ENCODE measurements around the gene GAK. TPM values are rescaled to one million over a fixed set of nuclear protein-coding genes. Genes with fewer than 3 reads are reported as not detected.

Gene GAK
- total RNA-seq, 1 experiment from 2014 or later, result 86.6 TPM

DNA sequence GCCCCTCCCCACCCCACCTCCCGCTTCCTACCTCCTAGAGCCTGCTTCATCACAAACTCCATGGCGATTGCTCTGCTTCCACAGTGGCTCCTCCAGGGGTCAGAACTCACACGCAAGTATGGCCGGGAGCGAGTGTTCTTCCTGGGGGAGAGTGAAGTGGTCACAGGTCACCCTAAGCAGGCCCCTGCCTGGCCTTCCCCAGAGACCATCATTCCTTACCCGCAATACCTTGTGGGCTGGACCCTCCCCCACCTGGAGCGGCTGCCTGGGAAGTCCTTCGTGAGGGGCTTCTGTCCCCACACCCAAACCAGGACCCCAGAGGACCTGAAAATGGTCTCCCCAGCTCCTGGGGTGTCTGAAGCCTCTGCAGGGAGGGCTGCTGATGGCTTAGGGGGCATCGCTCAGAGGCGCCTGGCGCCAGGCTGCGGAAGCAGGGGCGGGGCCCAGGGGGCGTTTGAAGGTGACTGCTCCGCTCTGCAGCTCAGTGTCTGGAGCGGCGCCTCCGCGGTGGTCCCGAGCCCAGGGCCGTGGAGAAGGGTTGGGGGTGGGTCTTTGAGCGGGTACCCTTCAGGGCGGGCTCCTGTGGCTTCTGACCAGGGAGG lies 107.6 kb downstream of the GAK start:
- ATAC-seq (no peak), DNase-seq (ENCODE audit: low read depth, low spot score) (no peak)
- H3K27me3 ChIP-seq (ENCODE audit: control insufficient read depth, insufficient read depth, low read length), result no peaks in the 10 kb centered on the region
- H3K4me1 ChIP-seq (ENCODE audit: control insufficient read depth, insufficient read depth, low read length), result peaks cover 8% of the 10 kb centered on the region; the same call in 1 of the 2 replicates
- ChIA-PET CTCF (no interaction called here), POLR2A (no interaction called here)
- TF ChIP-seq, protein P1, sequence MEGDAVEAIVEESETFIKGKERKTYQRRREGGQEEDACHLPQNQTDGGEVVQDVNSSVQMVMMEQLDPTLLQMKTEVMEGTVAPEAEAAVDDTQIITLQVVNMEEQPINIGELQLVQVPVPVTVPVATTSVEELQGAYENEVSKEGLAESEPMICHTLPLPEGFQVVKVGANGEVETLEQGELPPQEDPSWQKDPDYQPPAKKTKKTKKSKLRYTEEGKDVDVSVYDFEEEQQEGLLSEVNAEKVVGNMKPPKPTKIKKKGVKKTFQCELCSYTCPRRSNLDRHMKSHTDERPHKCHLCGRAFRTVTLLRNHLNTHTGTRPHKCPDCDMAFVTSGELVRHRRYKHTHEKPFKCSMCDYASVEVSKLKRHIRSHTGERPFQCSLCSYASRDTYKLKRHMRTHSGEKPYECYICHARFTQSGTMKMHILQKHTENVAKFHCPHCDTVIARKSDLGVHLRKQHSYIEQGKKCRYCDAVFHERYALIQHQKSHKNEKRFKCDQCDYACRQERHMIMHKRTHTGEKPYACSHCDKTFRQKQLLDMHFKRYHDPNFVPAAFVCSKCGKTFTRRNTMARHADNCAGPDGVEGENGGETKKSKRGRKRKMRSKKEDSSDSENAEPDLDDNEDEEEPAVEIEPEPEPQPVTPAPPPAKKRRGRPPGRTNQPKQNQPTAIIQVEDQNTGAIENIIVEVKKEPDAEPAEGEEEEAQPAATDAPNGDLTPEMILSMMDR (IDR thresholded peaks at IDR 0.05), result no peak
- TF ChIP-seq POLR2AphosphoS5 (IDR thresholded peaks at IDR 0.05; ENCODE audit: low read depth, low read length) (no peak), SIN3A (IDR thresholded peaks at IDR 0.05; ENCODE audit: borderline replicate concordance, insufficient read depth, low read depth, low read length) (no peak)
- H3K9me3 ChIP-seq (ENCODE audit: control insufficient read depth, insufficient read depth, low read depth, low read length), result no peaks in the 10 kb centered on the region
- no peaks in the 10 kb centered on the region for H3K36me3 ChIP-seq (ENCODE audit: control insufficient read depth, insufficient read depth, low read length)
- H3K4me3 ChIP-seq (ENCODE audit: low read depth in 2 of 2, low read length in 2 of 2), result no peak overlapping the region
- H3K27ac ChIP-seq (ENCODE audit: low read length), result no peak overlapping the region
- in situ Hi-C loops (cut with HindIII; ENCODE audit: low pct_unique_long_range_greater_than_20kb, low sequenced_read_pairs) (no loop called here), intact Hi-C loops (cut with micrococcal nuclease; ENCODE audit: unreplicated experiment) (no loop called here)
- no TSS peak for BruUV-seq (replicated peaks)

DNA sequence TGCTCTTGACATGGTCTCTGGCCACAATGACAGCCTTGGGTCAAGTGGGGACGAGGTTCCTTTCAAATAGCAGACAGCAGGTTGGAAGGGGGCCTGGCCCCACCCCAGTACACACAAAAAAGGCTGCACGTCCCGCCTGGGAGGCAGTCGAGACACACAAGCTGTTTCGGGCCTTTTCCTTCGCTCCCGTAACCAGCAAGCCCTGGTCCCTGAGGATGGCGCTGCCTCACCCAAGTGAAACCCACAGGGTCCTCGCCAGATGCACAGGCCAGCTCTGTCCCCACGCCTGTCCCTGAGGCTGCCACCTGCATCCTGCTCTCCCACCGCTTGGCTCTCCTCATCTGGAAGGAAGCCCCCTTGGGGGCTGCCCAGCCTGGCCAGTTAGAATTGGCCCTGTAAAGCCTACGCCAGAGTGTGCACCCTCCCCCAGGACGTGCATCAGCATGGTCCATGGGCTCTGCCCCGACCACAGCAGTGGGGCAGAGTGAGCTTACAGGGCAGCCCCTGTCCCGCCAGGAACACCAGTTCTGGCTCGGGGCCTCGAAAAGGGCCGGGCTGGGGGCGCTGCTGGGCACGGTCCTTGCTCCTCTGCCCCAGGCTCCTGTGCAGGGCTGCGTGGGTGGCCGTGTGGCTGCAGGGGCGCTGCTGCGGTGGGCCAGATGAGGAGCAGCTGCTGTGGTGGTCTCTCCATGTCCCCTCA lies 108.2 kb downstream of the GAK start:
- ATAC-seq (no peak), DNase-seq (ENCODE audit: low read depth, low spot score) (no peak)
- POLR2A ChIA-PET, result no interaction called here
- no TSS peak for BruUV-seq (replicated peaks)
- intact Hi-C loops (cut with micrococcal nuclease; ENCODE audit: unreplicated experiment) (no loop called here), in situ Hi-C loops (cut with HindIII; ENCODE audit: low pct_unique_long_range_greater_than_20kb, low sequenced_read_pairs) (no loop called here)
- Histone ChIP-seq H3K4me3 (ENCODE audit: low read depth in 2 of 2, low read length in 2 of 2) (no peak overlapping the region), H3K9me3 (ENCODE audit: control insufficient read depth, insufficient read depth, low read depth, low read length) (no peaks in the 10 kb centered on the region), H3K27me3 (ENCODE audit: control insufficient read depth, insufficient read depth, low read length) (no peaks in the 10 kb centered on the region), H3K27ac (ENCODE audit: low read length) (no peak overlapping the region), H3K4me1 (ENCODE audit: control insufficient read depth, insufficient read depth, low read length) (peaks cover 8% of the 10 kb centered on the region; the same call in 1 of the 2 replicates), H3K36me3 (ENCODE audit: control insufficient read depth, insufficient read depth, low read length) (no peaks in the 10 kb centered on the region)
- CTCF ChIA-PET, result no interaction called here
- TF ChIP-seq, protein P1 (IDR thresholded peaks at IDR 0.05), result no peak
- TF ChIP-seq POLR2AphosphoS5 (IDR thresholded peaks at IDR 0.05; ENCODE audit: low read depth, low read length) (no peak), SIN3A (IDR thresholded peaks at IDR 0.05; ENCODE audit: borderline replicate concordance, insufficient read depth, low read depth, low read length) (no peak), TCF7L2 (IDR thresholded peaks at IDR 0.05; ENCODE audit: low read depth, low read length) (no peak)
- TF ChIP-seq, protein P2, sequence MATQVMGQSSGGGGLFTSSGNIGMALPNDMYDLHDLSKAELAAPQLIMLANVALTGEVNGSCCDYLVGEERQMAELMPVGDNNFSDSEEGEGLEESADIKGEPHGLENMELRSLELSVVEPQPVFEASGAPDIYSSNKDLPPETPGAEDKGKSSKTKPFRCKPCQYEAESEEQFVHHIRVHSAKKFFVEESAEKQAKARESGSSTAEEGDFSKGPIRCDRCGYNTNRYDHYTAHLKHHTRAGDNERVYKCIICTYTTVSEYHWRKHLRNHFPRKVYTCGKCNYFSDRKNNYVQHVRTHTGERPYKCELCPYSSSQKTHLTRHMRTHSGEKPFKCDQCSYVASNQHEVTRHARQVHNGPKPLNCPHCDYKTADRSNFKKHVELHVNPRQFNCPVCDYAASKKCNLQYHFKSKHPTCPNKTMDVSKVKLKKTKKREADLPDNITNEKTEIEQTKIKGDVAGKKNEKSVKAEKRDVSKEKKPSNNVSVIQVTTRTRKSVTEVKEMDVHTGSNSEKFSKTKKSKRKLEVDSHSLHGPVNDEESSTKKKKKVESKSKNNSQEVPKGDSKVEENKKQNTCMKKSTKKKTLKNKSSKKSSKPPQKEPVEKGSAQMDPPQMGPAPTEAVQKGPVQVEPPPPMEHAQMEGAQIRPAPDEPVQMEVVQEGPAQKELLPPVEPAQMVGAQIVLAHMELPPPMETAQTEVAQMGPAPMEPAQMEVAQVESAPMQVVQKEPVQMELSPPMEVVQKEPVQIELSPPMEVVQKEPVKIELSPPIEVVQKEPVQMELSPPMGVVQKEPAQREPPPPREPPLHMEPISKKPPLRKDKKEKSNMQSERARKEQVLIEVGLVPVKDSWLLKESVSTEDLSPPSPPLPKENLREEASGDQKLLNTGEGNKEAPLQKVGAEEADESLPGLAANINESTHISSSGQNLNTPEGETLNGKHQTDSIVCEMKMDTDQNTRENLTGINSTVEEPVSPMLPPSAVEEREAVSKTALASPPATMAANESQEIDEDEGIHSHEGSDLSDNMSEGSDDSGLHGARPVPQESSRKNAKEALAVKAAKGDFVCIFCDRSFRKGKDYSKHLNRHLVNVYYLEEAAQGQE (IDR thresholded peaks at IDR 0.05; ENCODE audit: insufficient read depth in 1 of 2, low read depth in 2 of 2, low read length in 1 of 2), result no peak

Measured in Panc1 (cell line).